GM18511 (cell line): ENCODE data around the gene PLD4.
"Not testable (repeated sequence)": the region's sequence is repeated elsewhere in the genome, so short reads cannot be mapped to it uniquely, and the experiment has no call there.

ENCODE experiments used
- ATAC-seq: cut with Tn5 transposase; IDR thresholded peaks from one replicate; pipeline ENCODE4 v1.9.1; 2021; ENCODE audit warnings: mild to moderate bottlenecking, moderate library complexity; ENCODE audit not compliant: unreplicated experiment

The PLD4 gene

DNA sequence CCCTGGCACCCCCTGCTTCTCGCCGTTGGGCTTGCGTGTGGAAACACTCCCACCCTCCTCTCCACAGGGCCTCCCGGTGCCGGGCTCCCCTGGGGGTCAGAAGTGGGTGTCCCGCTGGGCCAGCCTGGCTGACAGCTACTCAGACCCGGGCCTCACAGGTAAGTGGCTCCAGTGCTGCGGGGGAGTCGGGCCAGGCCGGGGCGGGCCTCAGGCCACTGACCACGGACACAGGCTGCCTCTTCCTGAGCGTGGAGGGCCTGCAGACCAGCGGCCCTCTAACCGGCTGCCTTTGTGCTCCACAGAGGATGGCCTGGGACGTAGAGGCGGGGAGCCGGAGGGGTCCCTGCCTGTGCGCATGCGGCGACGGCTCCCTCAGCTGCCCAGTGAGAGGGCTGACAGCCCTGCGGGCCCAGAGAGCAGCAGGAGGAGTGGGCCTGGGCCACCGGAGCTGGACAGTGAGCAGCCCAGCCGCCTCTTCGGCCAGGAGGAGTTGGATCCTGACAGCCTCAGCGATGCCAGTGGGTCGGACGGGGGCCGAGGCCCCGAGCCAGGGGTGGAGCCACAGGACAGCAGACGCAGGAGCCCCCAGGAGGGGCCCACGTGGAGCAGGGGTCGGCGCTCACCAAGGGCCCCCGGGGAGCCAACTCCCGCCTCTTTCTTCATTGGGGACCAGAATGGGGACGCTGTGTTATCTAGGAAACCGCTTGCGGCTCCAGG is 38.5 kb upstream of the PLD4 start:
- ATAC-seq = no peak

DNA sequence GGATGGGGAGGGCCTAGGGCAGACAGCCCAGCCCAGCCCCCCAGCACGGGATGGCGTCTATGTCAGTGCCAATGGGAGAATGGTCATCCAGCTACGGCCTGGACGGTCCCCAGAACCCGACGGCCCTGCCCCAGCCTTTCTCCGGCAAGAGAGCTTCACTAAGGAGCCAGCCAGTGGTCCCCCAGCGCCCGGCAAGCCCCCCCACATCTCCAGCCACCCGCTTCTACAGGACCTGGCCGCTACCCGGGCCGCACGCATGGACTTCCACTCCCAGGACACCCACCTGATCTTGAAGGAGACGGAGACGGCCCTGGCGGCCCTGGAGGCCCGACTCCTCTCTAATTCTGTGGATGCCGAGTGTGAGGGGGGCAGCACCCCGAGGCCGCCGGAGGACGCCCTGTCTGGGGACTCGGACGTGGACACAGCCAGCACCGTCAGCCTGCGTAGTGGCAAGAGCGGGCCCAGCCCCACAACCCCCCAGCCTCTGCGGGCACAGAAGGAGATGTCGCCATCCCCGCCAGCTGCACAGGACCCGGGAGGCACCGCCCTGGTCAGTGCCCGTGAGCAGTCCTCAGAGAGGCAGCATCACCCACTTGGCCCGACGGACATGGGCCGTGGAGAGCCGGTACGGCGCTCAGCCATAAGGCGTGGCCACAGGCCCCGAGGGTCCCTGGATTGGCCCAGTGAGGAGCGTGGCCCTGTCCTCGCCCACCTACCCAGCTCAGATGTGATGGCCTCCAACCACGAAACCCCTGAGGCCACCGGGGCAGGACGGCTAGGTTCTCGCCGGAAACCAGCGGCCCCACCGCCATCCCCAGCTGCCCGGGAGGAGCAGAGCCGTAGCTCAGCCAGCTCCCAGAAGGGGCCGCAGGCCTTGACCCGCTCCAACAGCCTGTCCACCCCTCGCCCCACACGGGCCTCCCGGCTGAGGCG is 37.7 kb upstream of the PLD4 start:
- ATAC-seq = no peak

DNA sequence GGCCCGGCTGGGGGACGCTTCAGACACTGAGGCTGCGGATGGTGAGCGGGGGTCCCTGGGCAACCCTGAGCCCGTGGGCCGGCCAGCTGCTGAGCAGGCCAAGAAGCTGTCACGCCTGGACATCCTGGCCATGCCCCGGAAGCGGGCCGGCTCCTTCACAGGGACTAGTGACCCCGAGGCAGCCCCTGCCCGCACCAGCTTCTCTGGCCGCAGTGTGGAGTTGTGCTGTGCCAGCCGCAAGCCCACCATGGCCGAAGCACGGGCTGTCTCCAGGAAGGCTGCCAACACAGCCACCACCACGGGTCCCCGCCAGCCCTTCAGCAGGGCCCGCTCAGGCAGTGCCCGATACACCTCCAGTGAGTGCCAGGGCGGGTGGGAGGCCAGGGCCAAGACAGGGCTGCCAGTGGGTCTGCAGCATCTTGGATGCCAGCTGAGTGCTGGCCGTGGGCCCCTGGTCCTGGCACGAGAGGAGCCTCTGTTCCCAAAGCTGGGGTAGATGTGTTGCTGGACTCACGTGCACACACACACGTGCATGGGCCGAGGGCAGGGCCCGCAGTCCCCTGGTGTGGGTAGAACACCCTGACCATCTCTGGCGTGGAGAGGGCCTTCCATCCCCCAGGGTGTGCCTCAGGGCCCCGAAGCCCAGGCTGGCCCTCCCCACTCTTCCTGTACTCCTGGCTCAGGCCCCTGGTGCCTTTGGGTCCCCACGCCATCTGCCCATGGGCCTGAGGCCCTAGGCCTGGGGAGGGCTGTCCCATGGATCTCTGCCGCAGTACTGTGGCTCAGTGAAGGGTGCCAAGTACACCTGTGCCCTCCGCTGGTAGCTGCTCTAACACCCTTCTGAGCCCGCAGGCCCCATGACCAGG is 36.8 kb upstream of the PLD4 start:
- no peak for ATAC-seq

DNA sequence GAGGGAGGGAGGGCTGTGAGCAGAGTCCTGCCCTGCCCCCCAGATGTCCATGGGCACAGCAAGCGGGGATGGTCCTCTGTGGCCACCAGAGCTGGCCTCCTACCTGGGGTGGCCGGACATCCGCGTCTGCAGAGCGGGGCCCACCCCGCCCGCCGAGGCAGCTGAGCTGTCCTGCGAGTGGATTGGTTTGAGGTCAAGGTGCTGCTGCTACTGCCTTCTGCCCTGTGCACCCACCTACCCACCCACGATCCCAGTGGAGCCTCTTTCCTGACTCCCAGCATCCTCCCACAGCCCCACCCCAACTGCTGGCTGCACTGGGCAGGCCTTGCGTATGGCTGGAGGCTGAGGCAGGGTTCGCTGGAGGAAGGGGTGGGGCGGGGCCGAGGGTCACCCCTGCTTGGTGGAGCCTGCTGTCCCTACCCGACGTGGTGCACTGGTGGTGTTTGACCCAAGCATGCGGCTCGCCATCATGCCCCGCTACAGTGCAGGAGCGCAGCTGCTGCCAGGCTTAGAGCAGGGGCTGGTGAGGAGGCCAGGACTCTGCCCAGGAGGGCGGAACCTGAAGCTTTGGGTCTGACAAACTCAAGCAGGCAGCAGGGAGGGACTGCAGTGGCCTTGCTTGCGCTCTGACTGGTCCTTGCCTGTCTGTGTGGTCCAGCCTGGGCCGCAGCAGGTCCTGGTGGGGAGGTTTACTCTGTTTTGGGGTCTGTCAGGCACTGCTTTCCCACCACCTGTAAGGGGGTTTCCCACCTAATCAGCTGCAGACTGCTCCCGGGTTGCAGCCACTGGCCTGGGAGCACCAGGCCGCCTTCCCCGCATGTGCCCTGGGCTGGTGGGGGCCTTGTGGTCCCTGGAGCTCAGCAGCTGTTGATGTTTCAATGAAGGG is 35.9 kb upstream of the PLD4 start:
- no peak for ATAC-seq

DNA sequence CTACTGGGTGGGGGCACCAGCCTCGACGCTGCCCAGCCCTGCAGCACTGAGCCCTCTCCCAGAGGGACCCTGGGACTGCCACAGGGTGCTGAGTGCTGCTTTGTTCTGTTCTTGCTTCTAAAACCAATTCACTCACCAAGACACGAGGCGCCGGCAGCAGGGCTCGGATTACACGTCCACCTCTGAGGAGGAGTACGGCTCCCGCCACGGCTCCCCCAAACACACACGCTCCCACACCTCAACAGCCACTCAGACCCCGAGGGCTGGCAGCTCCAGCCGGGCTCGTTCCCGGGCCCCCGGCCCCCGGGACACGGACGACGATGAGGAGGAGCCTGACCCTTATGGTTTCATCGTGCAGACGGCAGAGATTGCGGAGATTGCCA is 35.3 kb upstream of the PLD4 start:
- ATAC-seq = no peak

DNA sequence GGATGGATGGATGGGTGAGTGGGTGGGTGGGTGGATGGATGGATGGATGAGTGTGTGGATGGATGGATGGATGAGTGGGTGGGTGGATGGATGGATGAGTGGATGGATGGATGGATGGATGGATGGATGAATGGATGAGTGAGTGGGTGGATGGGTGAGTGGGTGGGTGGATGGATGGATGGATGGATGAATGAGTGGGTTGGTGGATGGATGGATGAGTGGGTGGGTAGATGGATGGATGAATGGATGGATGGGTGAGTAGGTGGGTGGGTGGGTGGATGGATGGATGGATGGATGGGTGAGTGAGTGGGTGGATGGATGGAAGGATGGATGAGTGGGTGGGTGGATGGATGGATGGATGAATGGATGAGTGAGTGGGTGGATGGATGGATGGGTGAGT is 34.4 kb upstream of the PLD4 start:
- not testable (repeated sequence) for ATAC-seq

DNA sequence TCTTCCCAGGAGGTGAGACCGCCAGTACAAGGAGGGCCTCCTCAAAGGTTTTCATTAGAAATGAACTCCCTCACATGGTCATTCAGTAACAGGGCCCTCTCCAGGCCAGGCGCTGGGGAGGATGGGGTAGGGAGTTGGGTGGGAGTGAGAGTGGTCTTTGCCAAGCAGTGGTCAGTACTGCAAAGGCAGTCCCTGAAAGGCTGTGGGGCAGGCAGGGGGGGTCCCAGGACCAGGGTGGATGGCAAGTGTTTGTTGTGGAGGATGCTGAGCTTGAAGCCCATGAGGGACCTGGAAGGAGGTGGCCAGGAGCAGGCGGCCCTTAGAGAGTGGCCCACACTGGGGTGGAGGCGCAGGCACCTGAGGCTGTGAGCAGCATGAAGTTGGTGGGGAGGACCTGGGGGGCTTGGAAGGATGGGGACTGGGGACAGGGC is 33.5 kb upstream of the PLD4 start:
- no peak for ATAC-seq

DNA sequence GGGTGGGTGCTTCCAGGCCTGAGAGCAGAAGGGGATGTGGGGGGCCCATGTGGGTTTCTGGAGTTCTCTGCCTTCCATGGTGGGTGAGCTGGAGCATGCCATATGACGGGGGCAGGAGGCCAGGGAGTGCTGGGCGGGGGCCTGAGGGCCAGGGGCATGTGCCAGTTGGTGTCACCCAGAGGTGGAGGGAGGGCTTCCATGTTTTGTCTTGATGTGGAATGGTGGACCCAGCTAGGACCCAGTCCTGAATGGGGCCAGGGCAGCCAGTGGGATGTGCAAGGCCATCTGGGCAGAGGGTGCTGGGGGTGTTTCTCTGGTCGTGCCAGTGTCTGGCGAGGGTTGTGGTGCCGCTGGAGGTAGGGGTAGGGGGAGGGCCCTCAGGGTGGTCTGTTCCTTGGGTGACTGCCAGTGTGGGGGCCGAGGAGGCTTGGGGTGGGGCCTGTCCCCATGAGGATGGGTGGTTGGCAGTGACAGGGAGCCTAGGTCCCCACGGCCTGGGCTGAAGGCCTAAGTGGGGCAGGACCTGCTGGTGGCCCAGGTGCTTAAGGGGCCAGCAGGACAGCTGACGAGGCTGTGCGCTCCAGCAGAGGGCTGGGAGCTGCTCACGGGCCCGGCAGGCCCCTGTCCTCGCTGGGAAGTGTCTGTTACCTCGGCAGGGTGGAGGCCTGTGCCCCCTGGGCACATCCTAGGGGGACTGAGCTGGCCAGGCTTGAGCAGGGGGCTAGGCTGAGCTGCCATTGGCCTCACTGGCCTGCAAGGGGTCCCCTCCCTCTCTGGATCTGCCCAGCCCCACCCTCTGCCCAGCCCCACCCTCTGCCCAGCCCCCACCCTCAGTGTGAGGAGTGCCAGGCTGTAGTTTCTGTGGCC is 32.8 kb upstream of the PLD4 start:
- no peak for ATAC-seq

DNA sequence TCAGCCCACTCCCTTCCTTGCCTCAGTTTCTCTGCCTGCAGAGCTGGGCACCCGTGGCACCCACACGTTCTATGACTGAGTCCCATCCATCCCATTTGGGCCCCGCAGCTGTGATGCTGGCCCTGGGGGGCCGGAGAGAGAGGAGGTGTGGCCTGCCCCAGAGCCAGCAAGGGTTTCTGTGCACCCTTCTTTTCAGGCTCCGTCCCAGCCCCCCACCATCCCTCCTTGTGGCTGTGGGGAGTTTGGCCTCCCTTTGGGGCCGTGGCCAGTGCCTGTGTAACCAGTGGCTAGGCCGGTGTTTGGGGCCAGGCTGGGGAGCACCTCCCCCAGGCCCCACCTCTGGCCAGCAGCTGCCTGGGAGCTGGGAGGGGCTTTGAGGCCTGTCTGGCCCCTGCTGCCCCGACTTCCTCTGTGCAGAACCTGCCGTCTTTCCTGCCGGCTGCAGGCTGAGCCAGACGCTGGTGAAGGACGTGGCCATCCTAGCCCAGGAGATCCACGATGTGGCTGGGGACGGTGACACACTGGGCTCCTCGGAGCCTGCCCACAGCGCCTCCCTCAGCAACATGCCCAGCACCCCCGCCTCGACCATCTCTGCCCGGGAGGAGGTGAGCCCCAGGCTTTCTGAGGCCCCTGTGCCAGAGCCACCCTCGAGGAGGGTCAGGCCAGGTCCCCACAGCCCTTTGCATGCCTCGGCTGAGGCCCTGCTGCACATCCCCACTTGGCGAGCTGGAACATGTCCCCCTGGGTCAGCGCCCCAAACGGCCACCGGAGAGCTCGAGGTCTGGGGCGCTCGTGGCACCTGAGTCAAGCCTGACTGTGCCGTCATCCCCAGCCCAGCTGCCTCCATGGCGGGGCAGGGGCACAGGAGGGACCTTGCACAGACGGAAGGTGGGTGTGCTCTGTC is 31.9 kb upstream of the PLD4 start:
- no peak for ATAC-seq

DNA sequence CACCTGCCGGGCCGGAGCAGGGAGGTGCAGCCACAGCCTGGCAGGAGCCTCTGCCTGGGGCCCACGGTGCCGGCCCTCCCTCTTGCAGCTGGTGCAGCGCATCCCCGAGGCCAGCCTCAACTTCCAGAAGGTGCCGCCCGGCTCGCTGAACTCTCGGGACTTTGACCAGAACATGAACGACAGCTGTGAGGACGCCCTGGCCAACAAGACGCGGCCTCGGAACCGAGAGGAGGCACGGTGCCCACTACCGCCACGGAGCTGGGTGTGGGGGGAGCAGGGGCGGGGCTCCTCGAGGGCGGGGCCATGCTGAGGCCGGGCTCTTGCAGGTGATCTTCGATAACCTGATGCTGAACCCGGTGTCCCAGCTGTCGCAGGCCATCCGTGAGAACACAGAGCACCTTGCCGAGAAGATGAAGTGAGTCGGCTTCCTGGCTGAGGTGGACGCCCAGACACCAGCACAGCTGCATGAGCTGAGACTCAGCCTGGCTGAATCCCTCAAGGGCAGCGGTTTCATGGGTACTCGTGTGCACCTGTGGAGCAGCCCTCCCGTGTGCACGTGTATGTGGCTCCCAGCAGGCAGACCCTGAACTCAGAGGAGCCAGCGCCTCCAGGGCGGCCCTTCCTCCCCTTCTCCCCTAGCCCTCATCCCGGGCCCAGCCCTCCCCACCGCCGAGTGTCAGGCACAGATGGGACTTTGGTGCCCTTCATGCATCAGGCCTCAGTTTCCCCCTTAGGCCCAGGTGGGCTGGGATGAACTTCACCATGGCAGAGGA is 31.1 kb upstream of the PLD4 start:
- no peak for ATAC-seq

DNA sequence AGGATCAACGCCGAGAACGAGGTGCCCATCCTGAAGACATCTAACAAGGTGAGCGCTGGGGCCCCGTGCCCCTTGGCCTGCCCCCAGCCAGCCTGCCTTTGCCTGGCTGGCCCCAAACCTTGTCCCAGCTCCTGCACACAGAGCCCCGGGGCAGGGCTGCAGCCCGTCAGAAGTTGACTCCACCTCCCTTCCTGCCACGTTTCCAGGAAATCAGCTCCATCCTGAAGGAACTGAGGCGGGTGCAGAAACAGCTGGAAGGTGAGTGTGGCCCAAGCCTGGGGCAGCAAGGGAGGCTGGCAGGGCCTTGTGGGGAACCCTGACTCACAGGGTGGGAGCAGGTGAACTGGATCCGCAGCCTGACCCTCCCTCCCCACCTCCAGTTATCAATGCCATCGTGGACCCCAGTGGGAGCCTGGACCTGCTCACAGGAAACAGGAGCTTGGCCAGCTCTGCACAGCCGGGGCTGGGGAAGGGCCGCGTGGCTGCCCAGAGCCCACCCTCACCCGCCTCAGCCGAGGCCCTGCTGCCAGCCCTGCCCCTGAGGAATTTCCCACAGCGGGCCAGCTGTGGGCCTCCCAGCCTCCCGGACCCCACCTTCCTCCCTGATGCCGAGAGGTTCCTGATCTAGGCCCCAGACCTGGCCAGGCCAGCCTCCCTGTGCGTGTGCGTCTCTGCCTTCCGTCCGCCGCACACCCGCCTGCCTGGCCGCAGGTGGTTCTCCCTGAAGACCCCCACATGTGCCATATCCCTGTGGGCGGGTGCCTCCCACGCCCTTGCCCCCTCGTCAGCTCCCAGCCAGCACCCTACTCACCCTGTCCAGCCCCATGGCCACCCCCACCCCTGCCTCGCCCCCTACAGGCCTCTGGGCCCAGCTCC is 30.1 kb upstream of the PLD4 start:
- no peak for ATAC-seq

DNA sequence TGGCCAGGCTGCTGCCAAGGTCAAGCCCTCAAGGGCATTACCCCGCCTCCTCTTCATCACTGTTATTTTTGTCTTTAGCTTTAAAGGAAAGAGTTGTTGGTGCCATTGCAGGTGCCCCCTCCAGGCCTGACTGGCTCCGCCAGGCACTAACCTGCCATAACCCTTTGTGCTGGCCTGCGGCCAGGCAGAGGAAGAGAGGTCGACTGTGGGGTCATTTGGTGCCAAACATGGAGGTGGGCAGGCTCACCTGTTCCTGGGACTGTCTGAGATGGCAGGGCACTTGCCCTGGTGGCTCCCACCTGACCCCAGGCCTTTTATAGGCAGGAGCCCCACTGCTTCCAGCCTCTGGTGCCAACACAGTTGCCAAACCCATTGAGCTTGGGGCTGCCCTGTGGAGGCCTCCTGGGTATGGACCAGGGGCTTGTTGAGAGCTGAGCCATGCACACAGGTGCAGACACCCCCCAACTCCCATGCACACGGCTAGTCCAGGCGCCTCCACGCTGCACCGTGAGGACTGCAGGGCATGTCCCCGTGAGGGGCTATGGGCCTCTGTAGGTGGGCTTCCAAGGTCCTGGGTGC is 29.4 kb upstream of the PLD4 start:
- ATAC-seq = no peak

DNA sequence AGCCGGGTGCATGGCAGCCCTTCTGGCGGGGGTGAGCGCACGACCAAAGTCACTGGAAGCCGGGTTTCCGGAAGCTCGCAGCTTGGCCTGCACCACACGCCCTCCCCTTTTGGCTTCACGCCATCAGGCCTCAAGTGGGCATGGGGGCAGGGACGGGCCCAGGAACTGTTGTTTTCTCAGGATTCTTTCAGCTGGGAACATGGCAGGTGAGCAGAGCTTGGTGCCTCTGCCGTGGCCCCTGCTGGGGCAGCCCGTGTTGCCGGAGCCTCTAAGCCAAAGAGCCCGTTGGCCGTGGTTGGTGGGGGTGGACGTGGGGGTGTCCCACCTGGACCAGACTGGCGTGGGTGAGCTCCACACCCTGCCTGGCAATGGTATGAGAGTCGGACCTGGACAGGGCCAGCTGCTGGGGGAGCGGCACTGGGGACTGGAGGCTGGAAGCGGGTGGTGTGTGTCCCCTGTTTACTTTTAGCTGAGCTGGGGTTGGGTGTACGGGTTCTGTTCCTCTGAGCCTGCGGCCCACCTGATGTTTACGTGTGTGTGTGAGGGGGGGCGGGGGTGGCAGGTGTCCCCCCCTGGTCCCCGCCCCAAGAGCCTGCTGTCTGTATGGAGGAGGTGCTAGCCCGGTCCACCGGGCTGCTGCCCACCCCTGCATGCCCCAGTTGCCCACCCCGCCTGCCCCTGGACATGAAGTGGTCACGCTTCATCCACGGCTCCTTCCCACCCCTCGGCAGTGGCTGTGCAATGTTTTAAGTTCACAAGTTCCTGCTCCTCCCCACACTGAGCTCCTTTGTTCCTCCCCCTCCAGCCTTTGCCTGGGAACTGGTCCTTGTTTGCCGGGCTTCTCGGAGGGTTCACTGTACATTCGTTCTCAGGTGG is 28.7 kb upstream of the PLD4 start:
- no peak for ATAC-seq

DNA sequence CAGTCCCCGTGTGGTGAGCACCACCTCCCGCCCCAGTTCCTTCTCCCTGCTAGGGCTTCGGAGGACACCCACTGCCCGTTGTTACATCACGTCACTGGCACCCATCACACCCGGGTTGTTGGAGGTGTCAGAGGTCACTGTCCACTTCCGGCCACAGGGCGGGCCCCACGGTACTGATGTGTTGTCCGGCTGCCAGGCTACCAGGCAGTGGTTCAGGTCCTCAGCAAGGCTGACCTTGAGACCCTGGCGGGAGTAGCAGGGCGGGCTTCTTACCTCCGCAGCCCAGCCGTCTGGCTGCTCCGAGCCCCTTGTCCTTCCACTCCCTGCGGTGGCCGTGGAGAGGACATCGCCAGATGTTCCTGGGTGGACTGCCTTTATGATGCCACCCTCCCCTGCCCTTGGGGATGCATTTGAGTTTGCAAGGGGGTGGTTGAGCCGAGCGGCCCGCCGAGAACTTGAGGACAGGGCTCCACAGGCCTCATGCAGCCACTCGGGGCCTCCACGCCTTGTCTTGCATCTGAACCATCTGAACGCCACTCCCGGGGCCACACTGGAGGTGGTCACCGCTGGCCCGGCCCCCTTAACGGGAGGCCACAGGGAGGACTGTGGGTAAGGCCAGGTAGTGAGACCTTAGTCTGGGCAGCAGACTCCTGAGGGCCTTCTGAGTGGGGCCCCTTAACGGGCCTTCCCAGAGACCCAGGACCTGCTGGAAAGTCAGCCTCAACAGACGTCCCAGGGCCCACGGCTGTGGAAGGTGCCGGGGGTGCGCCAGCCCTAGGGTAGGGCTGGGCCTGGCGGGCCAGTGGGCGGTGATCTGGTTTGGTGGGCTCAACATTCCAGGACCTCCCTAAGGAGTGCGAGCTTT is 27.1 kb upstream of the PLD4 start:
- no peak for ATAC-seq
